LNCaP clone FGC (cell line): ENCODE results near the gene RTN4IP1.
"Not testable (repeated sequence)": the region's sequence is repeated elsewhere in the genome, so short reads cannot be mapped to it uniquely, and the experiment has no call there.

ENCODE experiments used
- DNase-seq: peaks from one replicate; pipeline ENCODE4 v3.0.0-alpha.2; 2011; ENCODE audit warnings: low read depth
- H3K4me3 ChIP-seq: 2 replicates; pipeline ENCODE4 v1.5.1; 2011; ENCODE audit warnings: mild to moderate bottlenecking, low read depth, low read length, control low read depth
- TF ChIP-seq, protein P1 (sequence below): IDR thresholded peaks from 2 replicates; pipeline ENCODE4 v1.5.1; 2012; ENCODE audit warnings: mild to moderate bottlenecking; ENCODE audit not compliant: control insufficient read depth, insufficient read depth; ENCODE audit errors: extremely low read depth

The RTN4IP1 gene

GRCh38 chr6:106551155-106551554, 78.1 kb downstream of the RTN4IP1 start:
- TF ChIP-seq, protein P1, sequence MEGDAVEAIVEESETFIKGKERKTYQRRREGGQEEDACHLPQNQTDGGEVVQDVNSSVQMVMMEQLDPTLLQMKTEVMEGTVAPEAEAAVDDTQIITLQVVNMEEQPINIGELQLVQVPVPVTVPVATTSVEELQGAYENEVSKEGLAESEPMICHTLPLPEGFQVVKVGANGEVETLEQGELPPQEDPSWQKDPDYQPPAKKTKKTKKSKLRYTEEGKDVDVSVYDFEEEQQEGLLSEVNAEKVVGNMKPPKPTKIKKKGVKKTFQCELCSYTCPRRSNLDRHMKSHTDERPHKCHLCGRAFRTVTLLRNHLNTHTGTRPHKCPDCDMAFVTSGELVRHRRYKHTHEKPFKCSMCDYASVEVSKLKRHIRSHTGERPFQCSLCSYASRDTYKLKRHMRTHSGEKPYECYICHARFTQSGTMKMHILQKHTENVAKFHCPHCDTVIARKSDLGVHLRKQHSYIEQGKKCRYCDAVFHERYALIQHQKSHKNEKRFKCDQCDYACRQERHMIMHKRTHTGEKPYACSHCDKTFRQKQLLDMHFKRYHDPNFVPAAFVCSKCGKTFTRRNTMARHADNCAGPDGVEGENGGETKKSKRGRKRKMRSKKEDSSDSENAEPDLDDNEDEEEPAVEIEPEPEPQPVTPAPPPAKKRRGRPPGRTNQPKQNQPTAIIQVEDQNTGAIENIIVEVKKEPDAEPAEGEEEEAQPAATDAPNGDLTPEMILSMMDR = no peak
- no peak overlapping the region for H3K4me3 ChIP-seq
- DNase-seq = no peak

GRCh38 chr6:106549521-106549920, 79.8 kb downstream of the RTN4IP1 start:
- TF ChIP-seq, protein P1 = no peak
- DNase-seq = no peak
- no peak overlapping the region for H3K4me3 ChIP-seq

DNA sequence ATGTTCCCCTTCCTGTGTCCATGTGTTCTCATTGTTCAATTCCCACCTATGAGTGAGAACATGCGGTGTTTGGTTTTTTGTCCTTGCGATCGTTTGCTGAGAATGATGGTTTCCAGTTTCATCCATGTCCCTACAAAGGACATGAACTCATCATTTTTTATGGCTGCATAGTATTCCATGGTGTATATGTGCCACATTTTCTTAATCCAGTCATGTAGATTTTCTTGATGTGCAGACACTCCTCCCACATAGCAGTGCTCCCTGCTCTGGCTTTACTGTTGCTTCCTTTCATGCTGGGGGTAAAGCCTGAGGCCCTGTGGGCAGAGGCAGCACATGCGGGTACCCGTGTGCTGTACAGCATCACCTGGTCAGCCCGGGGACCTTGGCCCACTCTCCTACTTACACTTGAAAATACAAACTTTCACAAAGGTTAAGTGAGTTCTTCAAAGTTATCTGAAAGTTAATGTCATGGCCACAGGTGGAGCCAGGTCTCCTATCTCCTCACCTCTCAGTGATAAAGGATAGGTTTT, 80.3 kb downstream of the RTN4IP1 start:
- H3K4me3 ChIP-seq, DNase-seq: not testable (repeated sequence)

DNA sequence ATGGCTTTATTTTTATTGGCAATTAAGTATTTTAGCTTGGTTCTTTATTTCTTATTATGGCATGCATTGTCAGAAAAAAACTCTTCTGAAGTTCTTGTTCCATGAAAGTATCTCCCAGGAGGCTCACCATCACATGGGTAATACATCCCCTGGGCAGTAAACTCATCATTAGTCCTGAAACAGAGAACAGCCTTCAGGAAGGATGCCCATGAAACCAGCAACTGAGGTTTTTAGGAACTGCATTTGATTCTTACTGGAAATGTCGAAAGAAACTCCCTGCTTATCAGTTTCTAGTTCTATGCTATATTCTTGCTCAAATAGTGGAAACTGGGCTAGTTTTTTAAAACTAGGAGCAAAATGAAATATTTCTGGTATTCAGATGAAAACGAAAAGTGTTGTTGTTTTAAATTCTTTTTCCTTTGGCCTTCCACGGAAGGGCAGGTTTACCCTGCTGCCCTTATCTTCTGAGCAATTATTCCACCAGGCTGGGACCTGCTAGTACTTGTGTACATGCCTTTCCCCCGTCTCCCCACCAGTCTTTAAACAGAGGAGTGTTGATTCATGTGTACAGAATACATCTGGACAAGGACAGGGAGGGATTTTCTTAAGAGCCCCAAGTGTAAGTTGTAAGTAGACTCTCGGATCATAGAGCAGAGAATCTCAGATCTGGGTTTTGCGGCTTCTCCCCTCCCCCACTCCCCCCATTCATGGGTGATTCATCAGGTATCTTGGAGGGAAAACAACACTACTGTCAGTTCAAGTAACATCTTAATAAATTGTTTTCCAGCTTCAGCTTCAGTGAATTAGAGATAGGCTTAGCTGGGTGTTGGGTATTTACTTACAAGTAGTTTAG, 81.5 kb downstream of the RTN4IP1 start:
- H3K4me3 ChIP-seq = no peak overlapping the region
- TF ChIP-seq, protein P1 = no peak
- no peak for DNase-seq

DNA sequence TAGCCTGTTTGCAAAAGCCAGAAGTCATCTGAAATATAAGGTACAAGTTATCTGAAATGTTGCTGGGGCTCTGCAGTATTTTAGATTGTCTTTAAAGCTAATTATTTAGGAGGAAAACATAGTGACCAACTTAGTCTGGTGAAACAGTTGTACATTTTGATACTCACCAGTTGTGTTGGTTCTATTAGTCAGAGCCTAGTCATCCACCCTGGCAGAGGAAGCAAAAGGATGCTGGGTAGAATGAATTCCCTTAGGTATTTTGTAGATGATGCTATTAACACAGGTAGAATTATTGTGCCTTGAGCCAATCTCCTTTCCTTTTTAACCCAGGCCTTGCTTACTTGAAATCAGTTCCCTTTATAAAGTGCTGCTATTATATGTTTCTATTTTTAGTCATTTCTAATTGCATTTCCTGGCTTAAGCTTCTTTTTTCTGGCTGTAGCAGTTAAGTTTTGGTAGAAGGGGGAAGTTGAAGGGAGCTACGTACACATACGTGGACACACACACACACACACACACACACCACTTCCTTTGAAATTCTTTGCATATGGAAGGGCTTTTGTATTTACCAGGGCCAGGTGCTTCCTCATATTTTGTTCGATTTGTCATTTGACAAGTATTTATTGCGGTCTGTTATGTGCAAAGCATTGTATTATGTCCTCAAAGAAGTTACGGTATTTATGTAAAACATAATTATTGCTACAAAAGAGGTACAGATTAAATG, 82.4 kb downstream of the RTN4IP1 start:
- no peak for DNase-seq
- H3K4me3 ChIP-seq = no peak overlapping the region
- TF ChIP-seq, protein P1 = no peak

- DNase-seq = no peak
- TF ChIP-seq, protein P1 = no peak
- no peak overlapping the region for H3K4me3 ChIP-seq
Measured at GRCh38 chr6:106546261-106546690, 83.0 kb downstream of the RTN4IP1 start.

- TF ChIP-seq, protein P1 = no peak
- no peak overlapping the region for H3K4me3 ChIP-seq
- no peak for DNase-seq
Measured at GRCh38 chr6:106540907-106541306, 88.4 kb downstream of the RTN4IP1 start.
